Pancreas (tissue), 10 donors: ENCODE measurements around the gene OPRL1. TPM values are rescaled to one million over a fixed set of nuclear protein-coding genes. Genes with fewer than 3 reads are reported as not detected.
A peak's percentile ranks its signal among the peaks of the same experiment; 100 is the strongest.

Experiments used
- ATAC-seq, 4 donors: fragments of 200-7000 bp; cut with Tn5 transposase; one replicate each; pipeline versions ENCODE4 v1.8.0 to v1.9.1; 2020; ENCODE audit warnings: mild to moderate bottlenecking in 4 of 4, moderate library complexity in 4 of 4
- DNase-seq, 6 donors: peaks; one replicate each; pipeline ENCODE4 v3.0.0-alpha.2; 2020
- FAIRE-seq: peaks from 2 replicates; lab custom pipeline; 2012; peaks lifted over from hg19 to GRCh38; lab: Jason Lieb, UNC
- H3K27ac ChIP-seq, 4 donors: fragments of 200-600 bp; sonication (generic); 1 replicate in 3 of 4; 2 replicates in 1 of 4; pipeline versions ENCODE4 v1.5.0 to v1.8.0; 2020
- H3K27me3 ChIP-seq, 4 donors: fragments of 200-600 bp; one replicate each; pipeline ENCODE4 v1.8.0; 2021
- H3K36me3 ChIP-seq, 3 donors: fragments of 200-600 bp; sonication (generic) in 1 of 3; one replicate each; pipeline versions ENCODE4 v1.5.0 to v1.8.0; 2020 to 2021
- H3K4me1 ChIP-seq, 3 donors: fragments of 200-600 bp; one replicate each; pipeline ENCODE4 v1.8.0; 2021
- H3K4me3 ChIP-seq, 4 donors: fragments of 200-600 bp; sonication (generic) in 2 of 4; one replicate each; pipeline versions ENCODE4 v1.5.0 to v1.8.0; 2020 to 2021
- H3K9me3 ChIP-seq, 4 donors: fragments of 200-600 bp; one replicate each; pipeline ENCODE4 v1.8.0; 2021
- WGBS, 2 donors: extraction: QIAGEN DNeasy Blood & Tissue Kit; methylation state at CpG; one replicate each; pipeline ENCODE4 v1.1.7; 2013; 5-methylcytosine and 5-hydroxymethylcytosine counted together
- intact Hi-C, 3 donors: fragments of 100-400 bp; cut with DNase I; formaldehyde crosslinking; loops; one replicate each; pipeline versions ENCODE4 v1.11.1 to v1.14.2; 2022
- polyA plus RNA-seq, 2 donors: library from polyadenylated mRNA; stranded (reverse); fragments of 200-250 nt; gene quantifications; one replicate each; pipeline ENCODE4 v1.2.3, GENCODE V29; 2013
- total RNA-seq, 6 donors: library from RNA; stranded (reverse); fragmentation: NEBNext Ultra II Directional in 4 of 6; extraction: Animal tissue kit (Norgen Biotek cat#: 25700) in 4 of 6; gene quantifications; one replicate each; pipeline versions ENCODE4 v1.2.1 to v1.2.4, GENCODE V29; 2021 to 2023
- TF ChIP-seq, protein P1 (sequence below), 4 donors: fragments of 200-600 bp; sonication (generic) in 3 of 4; IDR thresholded peaks; one replicate each; pipeline versions ENCODE4 v1.5.0 to v1.8.0; 2021; ENCODE audit warnings: antibody characterized with exemption in 4 of 4
- donor health status: healthy with polysubstance abuse.
- donor health status: DM: no; HTN: no; CAD: no; lungs with moderate emphysema.
- donor health status: DM: no; HTN: no; CAD: no.
- donor health status: control.
- donor health status: control.
- donor health status: Bipolar disorder and iron deficiency.
- donor health status: DM: yes; HTN: yes; CAD: no.
- donor health status: DM: no; HTN: no; CAD: no.
- donor health status: DM: no; HTN: no; CAD: no.
- donor health status: DM: yes; HTN: yes; CAD: no.

Gene OPRL1
- 1 to 10 TPM in 3 of 6 donors, under 1 TPM in 3; 0.25 to 2.2 (median 1.1) TPM for total RNA-seq
- under 1 TPM; 0.49 to 0.94 TPM for polyA plus RNA-seq

DNA sequence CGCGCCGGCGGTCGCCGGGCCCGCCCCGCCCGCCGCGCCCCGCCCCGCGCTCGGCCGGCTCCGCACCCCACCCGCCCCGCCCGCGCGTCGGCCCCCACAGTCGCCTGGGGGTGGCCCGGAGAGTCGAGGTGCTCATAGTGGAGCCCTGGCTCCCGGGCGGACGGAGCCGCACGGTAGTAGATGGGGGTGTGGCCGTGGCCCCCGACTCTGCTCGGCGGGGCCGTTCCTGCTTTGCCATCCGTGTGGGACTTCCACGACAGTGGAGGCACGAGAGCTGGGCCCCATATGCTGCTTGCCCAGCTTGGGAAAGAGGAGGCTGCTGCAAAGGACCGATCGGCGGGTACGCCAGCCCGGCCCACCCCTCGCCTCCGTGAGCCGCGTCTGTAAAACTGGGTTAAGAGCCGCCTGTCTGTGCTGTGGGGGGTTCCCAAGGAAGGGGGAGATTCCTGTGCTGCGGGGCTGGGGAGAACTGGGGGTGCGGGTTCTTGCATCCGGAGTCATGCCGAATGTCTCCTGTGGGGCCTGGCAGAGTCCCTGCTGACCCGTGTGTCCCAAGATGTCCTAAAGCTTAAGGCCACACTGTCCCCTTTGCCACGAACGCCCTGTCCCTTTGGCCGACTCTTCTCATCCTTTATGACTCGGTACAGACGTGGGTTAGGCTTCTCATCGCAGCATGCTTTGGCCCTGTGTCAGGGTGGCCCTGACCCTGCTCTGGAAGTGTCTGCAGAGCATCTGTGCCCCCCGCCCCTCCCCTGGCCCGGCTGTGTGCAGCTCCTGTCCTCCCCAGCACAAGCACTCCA, at the start of gene OPRL1:
TSS of gene OPRL1 (plus strand) at position 70 of the 800 bp plus-strand sequence. CDS start 12,639 bp downstream, outside the sequence.
- no peaks in the 10 kb centered on the region for H3K9me3 ChIP-seq
- no peaks in the 10 kb centered on the region for H3K27me3 ChIP-seq
- DNase-seq (no peak), ATAC-seq (peak in 3 of 4 donors; percentile 2 to 3 (median 2)), FAIRE-seq (no peak)
- H3K4me1 ChIP-seq = peaks cover 5 to 15% (median 6%) of the 10 kb centered on the region in 3 donors
- peak within 1 kb of the TSS; percentile 33 to 83 (median 75) for H3K4me3 ChIP-seq
- intact Hi-C loops = no loop called here
- whole genome bisulfite sequencing, 2 donors = 8 to 12% methylated on average over 61 to 62 of the region's 62 CpGs
- H3K27ac ChIP-seq = peak within 1 kb of the TSS; percentile 35 to 75 (median 54)
- TF ChIP-seq, protein P1, sequence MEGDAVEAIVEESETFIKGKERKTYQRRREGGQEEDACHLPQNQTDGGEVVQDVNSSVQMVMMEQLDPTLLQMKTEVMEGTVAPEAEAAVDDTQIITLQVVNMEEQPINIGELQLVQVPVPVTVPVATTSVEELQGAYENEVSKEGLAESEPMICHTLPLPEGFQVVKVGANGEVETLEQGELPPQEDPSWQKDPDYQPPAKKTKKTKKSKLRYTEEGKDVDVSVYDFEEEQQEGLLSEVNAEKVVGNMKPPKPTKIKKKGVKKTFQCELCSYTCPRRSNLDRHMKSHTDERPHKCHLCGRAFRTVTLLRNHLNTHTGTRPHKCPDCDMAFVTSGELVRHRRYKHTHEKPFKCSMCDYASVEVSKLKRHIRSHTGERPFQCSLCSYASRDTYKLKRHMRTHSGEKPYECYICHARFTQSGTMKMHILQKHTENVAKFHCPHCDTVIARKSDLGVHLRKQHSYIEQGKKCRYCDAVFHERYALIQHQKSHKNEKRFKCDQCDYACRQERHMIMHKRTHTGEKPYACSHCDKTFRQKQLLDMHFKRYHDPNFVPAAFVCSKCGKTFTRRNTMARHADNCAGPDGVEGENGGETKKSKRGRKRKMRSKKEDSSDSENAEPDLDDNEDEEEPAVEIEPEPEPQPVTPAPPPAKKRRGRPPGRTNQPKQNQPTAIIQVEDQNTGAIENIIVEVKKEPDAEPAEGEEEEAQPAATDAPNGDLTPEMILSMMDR (IDR thresholded peaks at IDR 0.05) = no peak
- H3K36me3 ChIP-seq = no peaks in the 10 kb centered on the region

- DNase-seq = peak in 1 of 6 donors; percentile 9
- Histone ChIP-seq H3K4me3 (no peak overlapping the region), H3K9me3 (no peaks in the 10 kb centered on the region), H3K4me1 (no peaks in the 10 kb centered on the region), H3K27ac (no peak overlapping the region), H3K27me3 (no peaks in the 10 kb centered on the region), H3K36me3 (peaks cover 12 to 70% (median 37%) of the 10 kb centered on the region in 3 donors)
- ATAC-seq = peak in 2 of 4 donors; percentile 15 to 16
- intact Hi-C loops = loop anchor here in 1 of 3 donors (10.0 kb wide), 1 partner anchor 94 kb away; no protein-coding TSS in a partner anchor
- 86 to 88% methylated on average over 20 of the region's 20 CpGs for WGBS, 2 donors
- no peak for FAIRE-seq
- TF ChIP-seq, protein P1 (IDR thresholded peaks at IDR 0.05) = no peak
Observed at GRCh38 chr20:64030371-64031134, 49.3 kb upstream of the OPRL1 start.

- TF ChIP-seq, protein P1 (IDR thresholded peaks at IDR 0.05) = no peak
- DNase-seq = no peak
- WGBS, 2 donors = 92 to 93% methylated on average over 19 of the region's 19 CpGs
- Histone ChIP-seq H3K36me3 (peaks cover 12 to 59% (median 30%) of the 10 kb centered on the region in 3 donors), H3K27ac (no peak overlapping the region), H3K27me3 (no peaks in the 10 kb centered on the region), H3K4me3 (no peak overlapping the region), H3K4me1 (no peaks in the 10 kb centered on the region), H3K9me3 (no peaks in the 10 kb centered on the region)
- FAIRE-seq = no peak
- intact Hi-C loops = loop anchor here in 1 of 3 donors (10.0 kb wide), 1 partner anchor 93 kb away; no protein-coding TSS in a partner anchor
- ATAC-seq = no peak
Observed at GRCh38 chr20:64031822-64032314, 48.0 kb upstream of the OPRL1 start.

DNA sequence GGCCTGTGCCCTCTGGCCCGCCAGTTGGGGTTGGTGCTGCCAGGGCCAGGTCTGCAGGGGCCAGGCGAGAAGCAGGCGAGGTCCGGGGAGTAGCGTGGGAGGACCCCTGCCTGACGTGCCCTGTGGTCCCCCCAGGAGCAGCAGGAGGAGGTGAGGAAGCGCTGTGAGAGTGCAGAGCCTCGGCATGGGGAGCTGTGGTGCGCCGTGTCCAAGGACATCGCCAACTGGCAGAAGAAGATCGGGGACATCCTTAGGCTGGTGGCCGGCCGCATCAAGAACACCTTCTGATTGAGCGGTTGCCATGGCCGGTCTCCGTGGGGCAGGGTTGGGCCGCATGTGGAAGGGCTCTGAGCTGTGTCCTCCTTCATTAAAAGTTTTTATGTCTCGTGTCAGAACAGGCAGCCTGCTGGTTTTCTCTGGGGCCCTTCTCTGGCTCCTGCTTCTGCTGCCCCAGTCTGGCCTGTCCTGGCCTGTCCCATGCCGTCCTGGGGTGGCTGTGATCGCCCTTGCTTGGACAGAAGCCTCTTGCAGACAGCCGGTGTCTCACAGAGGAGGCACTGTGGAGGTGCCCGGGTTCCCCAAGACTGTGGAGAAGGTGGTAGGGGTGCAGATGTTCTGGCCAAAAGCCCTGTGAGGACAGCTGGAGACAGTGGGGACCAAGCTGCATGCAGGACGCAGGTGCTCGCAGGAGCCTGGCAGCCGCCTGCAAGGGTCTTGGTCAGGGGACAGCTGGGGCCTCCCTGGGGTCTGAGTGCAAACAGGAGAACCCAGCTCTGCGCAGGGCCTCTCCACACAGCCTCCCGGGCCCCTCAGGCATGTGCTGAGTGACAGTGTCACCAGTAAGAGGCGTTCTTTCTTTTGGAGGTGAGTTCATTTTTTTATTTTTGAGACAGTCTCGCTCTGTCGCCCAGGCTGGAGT, 46.9 kb upstream of the OPRL1 start:
- intact Hi-C loops = loop anchor here in 1 of 3 donors (10.0 kb wide), 1 partner anchor 92 kb away; no protein-coding TSS in a partner anchor
- TF ChIP-seq, protein P1 (IDR thresholded peaks at IDR 0.05) = no peak
- Histone ChIP-seq H3K27me3 (no peaks in the 10 kb centered on the region), H3K27ac (no peak overlapping the region), H3K36me3 (peaks cover 12 to 48% (median 21%) of the 10 kb centered on the region in 3 donors), H3K4me3 (no peak overlapping the region), H3K9me3 (no peaks in the 10 kb centered on the region), H3K4me1 (no peaks in the 10 kb centered on the region)
- DNase-seq (no peak), FAIRE-seq (no peak), ATAC-seq (no peak)
- WGBS, 2 donors = 91 to 92% methylated on average over 25 to 31 of the region's 31 CpGs
